ENCODE measurements around the gene KIF24. TPM values are rescaled to one million over a fixed set of nuclear protein-coding genes. Genes with fewer than 3 reads are reported as not detected.

KIF24 gene
- total RNA-seq, 1 donor from 2014 or later: 0.21 TPM

DNA sequence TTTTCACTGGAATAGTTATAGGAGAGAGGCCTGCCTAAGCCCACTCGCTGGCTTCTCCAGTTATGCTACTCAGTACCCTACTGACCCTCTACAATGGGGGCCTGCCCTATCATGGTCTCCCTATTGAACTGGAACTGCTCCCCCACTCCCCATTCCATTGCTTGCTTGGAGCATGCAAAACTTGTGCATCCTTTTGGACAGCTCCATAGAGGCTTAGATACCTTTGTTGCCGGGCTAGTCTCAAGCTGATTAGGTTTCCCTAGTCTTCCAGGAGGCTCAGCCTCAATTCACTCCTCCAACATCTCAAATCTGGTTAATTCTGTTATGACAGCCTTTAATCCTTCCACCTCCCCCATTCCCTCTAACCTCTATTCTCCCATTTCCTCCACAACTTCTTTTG, 39.9 kb downstream of the KIF24 start:
- no peaks in the 10 kb centered on the region for H3K9me3 ChIP-seq
- intact Hi-C loops (cut with DNase I): no loop called here
- H3K27me3 ChIP-seq: no peaks in the 10 kb centered on the region
- no peaks in the 10 kb centered on the region for H3K36me3 ChIP-seq
- no peak for DNase-seq (ENCODE audit: low spot score in 2 of 2)
- TF ChIP-seq, protein P1, sequence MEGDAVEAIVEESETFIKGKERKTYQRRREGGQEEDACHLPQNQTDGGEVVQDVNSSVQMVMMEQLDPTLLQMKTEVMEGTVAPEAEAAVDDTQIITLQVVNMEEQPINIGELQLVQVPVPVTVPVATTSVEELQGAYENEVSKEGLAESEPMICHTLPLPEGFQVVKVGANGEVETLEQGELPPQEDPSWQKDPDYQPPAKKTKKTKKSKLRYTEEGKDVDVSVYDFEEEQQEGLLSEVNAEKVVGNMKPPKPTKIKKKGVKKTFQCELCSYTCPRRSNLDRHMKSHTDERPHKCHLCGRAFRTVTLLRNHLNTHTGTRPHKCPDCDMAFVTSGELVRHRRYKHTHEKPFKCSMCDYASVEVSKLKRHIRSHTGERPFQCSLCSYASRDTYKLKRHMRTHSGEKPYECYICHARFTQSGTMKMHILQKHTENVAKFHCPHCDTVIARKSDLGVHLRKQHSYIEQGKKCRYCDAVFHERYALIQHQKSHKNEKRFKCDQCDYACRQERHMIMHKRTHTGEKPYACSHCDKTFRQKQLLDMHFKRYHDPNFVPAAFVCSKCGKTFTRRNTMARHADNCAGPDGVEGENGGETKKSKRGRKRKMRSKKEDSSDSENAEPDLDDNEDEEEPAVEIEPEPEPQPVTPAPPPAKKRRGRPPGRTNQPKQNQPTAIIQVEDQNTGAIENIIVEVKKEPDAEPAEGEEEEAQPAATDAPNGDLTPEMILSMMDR (IDR thresholded peaks at IDR 0.05): no peak
- no peaks in the 10 kb centered on the region for H3K4me1 ChIP-seq
- no peak overlapping the region for H3K4me3 ChIP-seq
- H3K27ac ChIP-seq: no peak overlapping the region

DNA sequence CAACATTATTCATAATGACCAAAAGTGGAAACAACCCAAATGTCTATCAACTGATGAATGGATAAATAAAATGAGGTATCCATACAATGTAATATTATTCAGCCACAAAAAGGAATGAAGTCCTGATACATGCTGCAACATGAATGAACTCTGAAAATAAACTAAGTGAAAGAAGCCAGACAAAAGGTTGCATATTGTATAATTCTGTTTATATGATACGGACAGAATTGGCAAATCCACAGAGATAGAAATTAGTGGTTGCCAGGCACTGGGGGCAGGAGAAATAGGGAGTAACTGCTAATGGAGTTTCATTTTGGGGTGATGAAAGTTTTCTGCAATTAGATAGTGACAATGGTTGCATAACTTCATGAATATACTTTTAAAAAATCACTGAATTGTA, 47.0 kb downstream of the KIF24 start:
- Histone ChIP-seq H3K27me3 (no peaks in the 10 kb centered on the region), H3K4me3 (no peak overlapping the region), H3K36me3 (no peaks in the 10 kb centered on the region), H3K4me1 (no peaks in the 10 kb centered on the region), H3K9me3 (no peaks in the 10 kb centered on the region), H3K27ac (no peak overlapping the region)
- intact Hi-C loops (cut with DNase I): no loop called here
- no peak for DNase-seq (ENCODE audit: low spot score in 2 of 2)
- TF ChIP-seq, protein P1 (IDR thresholded peaks at IDR 0.05): no peak

- H3K4me3 ChIP-seq: no peak overlapping the region
- no peak for DNase-seq (ENCODE audit: low spot score in 2 of 2)
- intact Hi-C loops (cut with DNase I): no loop called here
- no peak overlapping the region for H3K27ac ChIP-seq
- no peaks in the 10 kb centered on the region for H3K9me3 ChIP-seq
- no peaks in the 10 kb centered on the region for H3K4me1 ChIP-seq
- no peaks in the 10 kb centered on the region for H3K27me3 ChIP-seq
- no peaks in the 10 kb centered on the region for H3K36me3 ChIP-seq
- TF ChIP-seq, protein P1 (IDR thresholded peaks at IDR 0.05): no peak
Observed at GRCh38 chr9:34279411-34279810, 49.7 kb downstream of the KIF24 start.

Other genes starting within 250 kb of the KIF24 start
- gene DCAF12, start 202.6 kb downstream of the KIF24 start, total RNA-seq: 27.5 TPM
- gene UBAP1, start 150.2 kb downstream of the KIF24 start, total RNA-seq: 26.0 TPM
- not detected for gene NUDT2, start 301 bp upstream of the KIF24 start, total RNA-seq
- 11.0 TPM for gene MYORG, start 47.6 kb upstream of the KIF24 start, total RNA-seq
- 26.8 TPM for gene FAM219A, start 129.3 kb upstream of the KIF24 start, total RNA-seq
- not detected for gene DNAI1, start 129.5 kb upstream of the KIF24 start, total RNA-seq
- gene ENHO, start 193.7 kb upstream of the KIF24 start, total RNA-seq: not detected

Data from ascending aorta (tissue), 2 donors.